Measurements from ENCODE around the gene IRF5. TPM values are rescaled to one million over a fixed set of nuclear protein-coding genes. Genes with fewer than 3 reads are reported as not detected.
"Not testable (repeated sequence)": the region's sequence is repeated elsewhere in the genome, so short reads cannot be mapped to it uniquely, and the experiment has no call there.

Gene IRF5
- total RNA-seq, 2 experiments from 2014 or later, result 8.2 to 21.9 TPM

- peak overlapping the region; percentile 85 for H3K4me2 ChIP-seq (ENCODE audit: low read length)
- no peaks in the 10 kb centered on the region for H4K20me1 ChIP-seq (ENCODE audit: insufficient read depth, low read length)
- no peaks in the 10 kb centered on the region for H3K79me2 ChIP-seq (ENCODE audit: insufficient read depth, low read depth, low read length)
- no peaks in the 10 kb centered on the region for H3K9me2 ChIP-seq (ENCODE audit: insufficient read depth, low read length)
- CTCF ChIA-PET (ENCODE audit: unreplicated experiment), result interaction anchor here (1.4 to 2.9 kb wide), 2 partner anchors 12 to 79 kb away, joined by 4 to 11 read pairs; partner anchors contain the start of gene ATP6V1F
- H3K9me3 ChIP-seq (ENCODE audit: low read length), result no peaks in the 10 kb centered on the region
- no peak for TF ChIP-seq CTCF (conservative IDR thresholded peaks at IDR 0.05; ENCODE audit: low read length)
- no peak for TF ChIP-seq EZH2phosphoT487 (IDR thresholded peaks at IDR 0.05; ENCODE audit: borderline replicate concordance, low read depth, low read length)
- H3K36me3 ChIP-seq (ENCODE audit: insufficient read depth, low read length), result no peaks in the 10 kb centered on the region
- POLR2A ChIA-PET, result interaction anchor here (1.0 to 4.0 kb wide), 7 partner anchors 10 to 123 kb away, joined by 3 to 29 read pairs (median 12); partner anchors contain the start of gene TNPO3
- BruUV-seq (replicated peaks), result no TSS peak
- peak overlapping the region; percentile 75 for H3K27ac ChIP-seq (ENCODE audit: low read depth, low read length, poor library complexity, severe bottlenecking)
- DNase-seq (ENCODE audit: low spot score), result no peak
- H2AFZ ChIP-seq (ENCODE audit: low read length), result peak overlapping the region; percentile 80
- H3K4me1 ChIP-seq (ENCODE audit: insufficient read depth, low read length, poor library complexity, severe bottlenecking), result peaks cover 37% of the 10 kb centered on the region
- peak overlapping the region; percentile 60 for H3K4me3 ChIP-seq (ENCODE audit: low read depth, low read length, poor library complexity, severe bottlenecking)
- intact Hi-C loops (cut with micrococcal nuclease; ENCODE audit: unreplicated experiment), result no loop called here
These were observed 3.7 kb downstream of the IRF5 start for GRCh38 chr7:128941323-128941890.

- Histone ChIP-seq H3K4me2 (ENCODE audit: low read length) (peak overlapping the region; percentile 85; the same call in 1 of the 2 replicates), H3K4me1 (ENCODE audit: insufficient read depth, low read length, poor library complexity, severe bottlenecking) (peaks cover 37% of the 10 kb centered on the region), H3K9me2 (ENCODE audit: insufficient read depth, low read length) (no peaks in the 10 kb centered on the region), H4K20me1 (ENCODE audit: insufficient read depth, low read length) (no peaks in the 10 kb centered on the region), H3K9me3 (ENCODE audit: low read length) (no peaks in the 10 kb centered on the region), H2AFZ (ENCODE audit: low read length) (no peak overlapping the region), H3K79me2 (ENCODE audit: insufficient read depth, low read depth, low read length) (no peaks in the 10 kb centered on the region), H3K27ac (ENCODE audit: low read depth, low read length, poor library complexity, severe bottlenecking) (no peak overlapping the region), H3K36me3 (ENCODE audit: insufficient read depth, low read length) (no peaks in the 10 kb centered on the region), H3K4me3 (ENCODE audit: low read depth, low read length, poor library complexity, severe bottlenecking) (no peak overlapping the region)
- POLR2A ChIA-PET, result interaction anchor here (1.0 to 4.0 kb wide), 4 partner anchors 9 to 123 kb away, joined by 3 to 29 read pairs (median 8); no protein-coding TSS in a partner anchor
- TF ChIP-seq EZH2phosphoT487 (IDR thresholded peaks at IDR 0.05; ENCODE audit: borderline replicate concordance, low read depth, low read length), result no peak
- no peak for TF ChIP-seq CTCF (conservative IDR thresholded peaks at IDR 0.05; ENCODE audit: low read length)
- BruUV-seq (replicated peaks), result no TSS peak
- CTCF ChIA-PET (ENCODE audit: unreplicated experiment), result interaction anchor here (2.9 kb wide), 1 partner anchor 12 kb away, joined by 11 read pairs; no protein-coding TSS in a partner anchor
- no peak for DNase-seq (ENCODE audit: low spot score)
- intact Hi-C loops (cut with micrococcal nuclease; ENCODE audit: unreplicated experiment), result no loop called here
These were observed 4.3 kb downstream of the IRF5 start for GRCh38 chr7:128941946-128942526.

- H3K79me2 ChIP-seq (ENCODE audit: insufficient read depth, low read depth, low read length); H3K27ac ChIP-seq (ENCODE audit: low read depth, low read length, poor library complexity, severe bottlenecking); H3K9me3 ChIP-seq (ENCODE audit: low read length); H2AFZ ChIP-seq (ENCODE audit: low read length); intact Hi-C loops (cut with micrococcal nuclease; ENCODE audit: unreplicated experiment); CTCF ChIA-PET (ENCODE audit: unreplicated experiment); H3K9me2 ChIP-seq (ENCODE audit: insufficient read depth, low read length); DNase-seq (ENCODE audit: low spot score); H3K36me3 ChIP-seq (ENCODE audit: insufficient read depth, low read length); H3K4me3 ChIP-seq (ENCODE audit: low read depth, low read length, poor library complexity, severe bottlenecking); H3K4me2 ChIP-seq (ENCODE audit: low read length); H4K20me1 ChIP-seq (ENCODE audit: insufficient read depth, low read length); BruUV-seq (replicated peaks): not testable (repeated sequence)
- H3K4me1 ChIP-seq (ENCODE audit: insufficient read depth, low read length, poor library complexity, severe bottlenecking), result peaks cover 34% of the 10 kb centered on the region
- POLR2A ChIA-PET, result interaction anchor here (0.6 to 2.2 kb wide), 9 partner anchors 8 to 111 kb away, joined by 3 to 11 read pairs (median 4); no protein-coding TSS in a partner anchor
These were observed 5.5 kb downstream of the IRF5 start for GRCh38 chr7:128943251-128943650.

Data from OCI-LY7 (cell line).